Stomach (tissue), 9 donors: ENCODE results near the gene SPPL2C. TPM values are rescaled to one million over a fixed set of nuclear protein-coding genes. Genes with fewer than 3 reads are reported as not detected.

ENCODE experiments used
- DNase-seq, 2 donors: peaks; one replicate each; pipeline versions ENCODE4 v3.0.0 to v3.0.0-alpha.2; 2013 to 2019
- H3K27ac ChIP-seq, 5 donors: fragments of 200-600 bp in 4 of 5; sonication (generic) in 4 of 5; one replicate each; pipeline ENCODE4 v1.5.1; 2013 to 2019; ENCODE audit warnings: mild to moderate bottlenecking in 1 of 5, moderate library complexity in 1 of 5
- H3K27me3 ChIP-seq, 3 donors: fragments of 200-600 bp; sonication (generic); one replicate each; pipeline ENCODE4 v1.5.1; 2017 to 2019; ENCODE audit warnings: mixed run types in 1 of 3
- H3K36me3 ChIP-seq, 4 donors: fragments of 200-600 bp; sonication (generic); 1 replicate in 3 of 4; 2 replicates in 1 of 4; pipeline ENCODE4 v1.5.1; 2016 to 2019
- H3K4me1 ChIP-seq, 4 donors: fragments of 200-600 bp; sonication (generic); one replicate each; pipeline ENCODE4 v1.5.1; 2016 to 2019
- H3K4me3 ChIP-seq, 4 donors: fragments of 200-600 bp; sonication (generic) in 3 of 4; one replicate each; pipeline ENCODE4 v1.5.1; 2016 to 2019; ENCODE audit warnings: mild to moderate bottlenecking in 1 of 4
- H3K9me3 ChIP-seq, 4 donors: fragments of 200-600 bp; sonication (generic); one replicate each; pipeline ENCODE4 v1.5.1; 2016 to 2019
- EP300 ChIP-seq: sonication (generic); formaldehyde crosslinking; IDR thresholded peaks from one replicate; pipeline ENCODE4 v1.6.1; 2017; ENCODE audit warnings: antibody characterized with exemption
- POLR2A ChIP-seq, 4 donors: fragments of 450-650 bp; IDR thresholded peaks; one replicate each; pipeline ENCODE4 v1.6.1; 2016; ENCODE audit warnings: antibody characterized with exemption in 4 of 4, control low read depth in 2 of 4, mild to moderate bottlenecking in 1 of 4, moderate library complexity in 1 of 4
- POLR2AphosphoS5 ChIP-seq, 3 donors: sonication (generic); formaldehyde crosslinking; IDR thresholded peaks; one replicate each; pipeline ENCODE4 v1.6.1; 2016; ENCODE audit warnings: antibody characterized with exemption in 3 of 3
- WGBS, 5 donors: extraction: QIAGEN DNeasy Blood & Tissue Kit in 3 of 5; methylation state at CpG; one replicate each; pipeline versions ENCODE4 v1.1.5 to v1.1.7; 2013 to 2018; 5-methylcytosine and 5-hydroxymethylcytosine counted together
- intact Hi-C: fragments of 100-400 bp; cut with DNase I; formaldehyde crosslinking; loops from one replicate; pipeline ENCODE4 v1.15.1; 2023; ENCODE audit warnings: low total_unique reads
- polyA plus RNA-seq, 3 donors: library from polyadenylated mRNA; stranded (reverse); fragments of 200-250 nt; gene quantifications; one replicate each; pipeline ENCODE4 v1.2.3, GENCODE V29; 2013
- total RNA-seq, 5 donors: library from RNA; depleted of rRNA; stranded (reverse); fragments of >200 nt; gene quantifications; one replicate each; pipeline versions ENCODE4 v1.1.0 to v1.2.3, GENCODE V29; 2014 to 2016
- TF ChIP-seq, protein P1 (sequence below), 7 experiments: fragments of 450-650 bp in 4 of 7; fragments of 200-600 bp in 3 of 7; sonication (generic) in 3 of 7; IDR thresholded peaks; one replicate each; pipeline ENCODE4 v1.5.1; 2016 to 2019; ENCODE audit warnings: antibody characterized with exemption in 7 of 7, control low read depth in 2 of 7, mild to moderate bottlenecking in 1 of 7
- donor health status: healthy with polysubstance abuse.
- donor health status: Bipolar disorder and iron deficiency.
- donor health status: healthy.

Gene SPPL2C
- total and polyA plus RNA-seq, 8 donors = not detected

DNA sequence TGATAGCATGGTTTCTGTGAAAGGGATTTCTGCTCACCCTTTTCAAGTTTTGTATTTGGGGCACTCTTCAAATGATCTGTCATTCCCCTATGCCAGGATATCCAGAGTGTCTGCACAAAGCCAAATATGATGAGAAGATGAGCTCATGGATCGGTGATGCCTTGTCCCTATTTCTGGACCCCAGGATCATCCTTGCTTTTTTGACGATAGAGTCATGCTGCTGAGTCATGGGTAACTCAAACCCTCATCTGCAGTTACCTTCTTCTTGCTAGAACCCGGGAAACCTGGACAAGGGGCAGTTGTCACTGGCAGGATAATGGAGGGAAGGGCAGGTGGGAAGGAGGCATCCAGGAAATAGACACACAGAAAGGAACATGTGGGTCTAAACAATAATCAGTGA, 31.9 kb downstream of the SPPL2C start:
- 79 to 90% (median 80%) methylated on average over 3 of the region's 3 CpGs for WGBS, 5 donors
- H3K27me3 ChIP-seq = peaks cover 0 to 44% (median 7%) of the 10 kb centered on the region in 3 donors

DNA sequence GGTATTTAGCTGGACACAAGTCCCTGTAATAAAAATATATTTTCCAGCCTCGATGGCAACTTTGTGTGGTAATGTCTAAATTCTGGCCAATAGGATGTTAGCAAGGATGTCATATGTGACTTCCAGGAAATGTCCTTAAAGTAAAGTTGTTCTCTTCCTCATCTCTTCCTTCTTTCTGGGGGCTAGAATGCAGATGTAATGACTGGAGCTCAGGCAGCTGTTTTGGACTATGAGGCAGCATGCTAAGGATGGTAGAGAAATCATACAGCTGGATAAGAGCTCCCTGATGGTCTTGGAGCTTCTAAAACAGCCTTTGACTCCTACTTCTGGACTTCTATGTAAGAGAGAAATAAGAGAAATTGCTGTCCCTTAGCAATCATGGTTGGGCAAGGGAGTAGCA, 32.8 kb downstream of the SPPL2C start:
- H3K4me3 ChIP-seq = no peak overlapping the region
- WGBS, 5 donors = 52 to 63% (median 58%) methylated on average over 1 of the region's 1 CpG
- intact Hi-C loops = no loop called here
- peaks cover 0 to 43% (median 10%) of the 10 kb centered on the region in 3 donors for H3K27me3 ChIP-seq
- TF ChIP-seq, protein P1, sequence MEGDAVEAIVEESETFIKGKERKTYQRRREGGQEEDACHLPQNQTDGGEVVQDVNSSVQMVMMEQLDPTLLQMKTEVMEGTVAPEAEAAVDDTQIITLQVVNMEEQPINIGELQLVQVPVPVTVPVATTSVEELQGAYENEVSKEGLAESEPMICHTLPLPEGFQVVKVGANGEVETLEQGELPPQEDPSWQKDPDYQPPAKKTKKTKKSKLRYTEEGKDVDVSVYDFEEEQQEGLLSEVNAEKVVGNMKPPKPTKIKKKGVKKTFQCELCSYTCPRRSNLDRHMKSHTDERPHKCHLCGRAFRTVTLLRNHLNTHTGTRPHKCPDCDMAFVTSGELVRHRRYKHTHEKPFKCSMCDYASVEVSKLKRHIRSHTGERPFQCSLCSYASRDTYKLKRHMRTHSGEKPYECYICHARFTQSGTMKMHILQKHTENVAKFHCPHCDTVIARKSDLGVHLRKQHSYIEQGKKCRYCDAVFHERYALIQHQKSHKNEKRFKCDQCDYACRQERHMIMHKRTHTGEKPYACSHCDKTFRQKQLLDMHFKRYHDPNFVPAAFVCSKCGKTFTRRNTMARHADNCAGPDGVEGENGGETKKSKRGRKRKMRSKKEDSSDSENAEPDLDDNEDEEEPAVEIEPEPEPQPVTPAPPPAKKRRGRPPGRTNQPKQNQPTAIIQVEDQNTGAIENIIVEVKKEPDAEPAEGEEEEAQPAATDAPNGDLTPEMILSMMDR (IDR thresholded peaks at IDR 0.05) = no peak
- peaks cover 0 to 6% (median 2%) of the 10 kb centered on the region in 4 donors for H3K9me3 ChIP-seq
- no peaks in the 10 kb centered on the region for H3K4me1 ChIP-seq
- H3K27ac ChIP-seq = no peak overlapping the region
- H3K36me3 ChIP-seq = no peaks in the 10 kb centered on the region
- no peak for DNase-seq

More for the DNA sequence above, 31.9 kb downstream of the SPPL2C start:
- intact Hi-C loops = no loop called here
- DNase-seq = no peak
- Histone ChIP-seq H3K9me3 (peaks cover 0 to 6% (median 2%) of the 10 kb centered on the region in 4 donors), H3K27ac (no peak overlapping the region), H3K4me3 (no peak overlapping the region), H3K4me1 (no peaks in the 10 kb centered on the region), H3K36me3 (no peaks in the 10 kb centered on the region)
- TF ChIP-seq POLR2A (IDR thresholded peaks at IDR 0.05) (no peak), EP300 (no peak), POLR2AphosphoS5 (IDR thresholded peaks at IDR 0.05) (no peak)
- TF ChIP-seq, protein P1 (IDR thresholded peaks at IDR 0.05) = no peak

DNA sequence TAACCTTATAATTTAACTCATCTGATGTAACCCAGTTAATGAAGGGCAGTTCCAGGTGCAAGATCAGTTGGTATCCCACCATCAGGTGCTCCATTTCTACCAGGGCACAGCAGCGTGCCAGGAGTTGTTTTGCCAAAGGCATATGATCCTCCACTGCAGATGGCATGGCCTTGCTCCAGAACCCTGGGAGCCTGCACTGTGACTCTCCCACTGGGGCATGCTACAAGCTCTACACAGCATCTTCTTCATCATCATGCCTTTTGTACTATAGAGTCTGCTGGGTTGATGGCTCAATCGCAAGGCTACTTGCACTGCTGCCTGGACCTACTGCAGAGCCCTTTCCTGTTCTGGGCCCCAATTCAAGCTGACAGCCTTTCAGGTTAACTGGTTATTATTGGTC, 38.4 kb downstream of the SPPL2C start:
- no peak for DNase-seq
- no peak for TF ChIP-seq POLR2A (IDR thresholded peaks at IDR 0.05)
- TF ChIP-seq POLR2AphosphoS5 (IDR thresholded peaks at IDR 0.05) = no peak
- no peak for TF ChIP-seq EP300
- TF ChIP-seq, protein P1 (IDR thresholded peaks at IDR 0.05) = no peak
- WGBS, 5 donors = 85 to 96% (median 92%) methylated on average over 2 of the region's 2 CpGs
- Histone ChIP-seq H3K4me1 (no peaks in the 10 kb centered on the region), H3K9me3 (peaks cover 0 to 11% (median 4%) of the 10 kb centered on the region in 4 donors), H3K27ac (no peak overlapping the region), H3K36me3 (no peaks in the 10 kb centered on the region), H3K4me3 (no peak overlapping the region), H3K27me3 (peaks cover 0 to 25% (median 4%) of the 10 kb centered on the region in 3 donors)
- intact Hi-C loops = no loop called here

DNA sequence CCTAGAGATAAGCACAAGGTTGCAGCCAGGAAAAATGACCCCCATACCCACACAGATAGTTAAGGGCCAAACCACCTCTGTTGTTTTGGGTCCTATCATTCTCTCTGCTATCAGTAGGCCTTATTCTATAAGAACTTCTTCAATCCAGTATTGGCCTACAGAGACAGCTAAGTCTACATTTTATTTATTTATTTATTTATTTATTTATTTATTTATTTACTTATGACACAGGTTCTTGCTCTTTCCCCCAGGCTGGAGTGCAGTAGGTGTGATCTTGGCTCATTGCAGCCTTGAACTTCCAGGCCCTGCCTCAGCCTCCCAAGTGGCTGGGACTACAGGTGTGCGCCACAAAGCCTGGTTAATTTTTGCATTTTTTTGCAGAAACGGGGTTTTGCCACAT, 42.2 kb downstream of the SPPL2C start:
- H3K4me3 ChIP-seq = no peak overlapping the region

More for the DNA sequence above, 42.2 kb downstream of the SPPL2C start:
- intact Hi-C loops = no loop called here
- Histone ChIP-seq H3K4me1 (no peaks in the 10 kb centered on the region), H3K9me3 (peaks cover 0 to 11% (median 4%) of the 10 kb centered on the region in 4 donors), H3K27ac (no peak overlapping the region), H3K27me3 (peaks cover 0 to 14% (median 6%) of the 10 kb centered on the region in 3 donors), H3K36me3 (no peaks in the 10 kb centered on the region)
- WGBS, 5 donors = 83 to 90% (median 88%) methylated on average over 2 of the region's 2 CpGs
- TF ChIP-seq POLR2AphosphoS5 (IDR thresholded peaks at IDR 0.05) (no peak), POLR2A (IDR thresholded peaks at IDR 0.05) (no peak), EP300 (no peak)
- TF ChIP-seq, protein P1 (IDR thresholded peaks at IDR 0.05) = no peak
- DNase-seq = no peak
